K562 (cell line): ENCODE results near the gene CPS1. TPM values are rescaled to one million over a fixed set of nuclear protein-coding genes. Genes with fewer than 3 reads are reported as not detected.

Source experiments
- ATAC-seq: fragments of 200-7000 bp; cut with Tn5 transposase; 3 replicates; pipeline ENCODE4 v1.9.1; 2020; ENCODE audit warnings: moderate library complexity
- BruUV-seq: library from RNA; stranded (reverse); fragments of 400-500 nt; replicated peaks from 2 replicates; lab custom pipeline; 2021; lab: Mats Ljungman, UMichigan
- CTCF ChIA-PET: fragments of 300-600 bp; formaldehyde crosslinking; extraction: SDS; loops from one replicate; lab custom pipeline; 2021; ENCODE audit warnings: low intra/inter-chr PET ratio; lab: Yijun Ruan, JAX
- POLR2A ChIA-PET: fragments of 300-600, 350-650 bp; sonication (Branson Sonifier 250); formaldehyde crosslinking; extraction: SDS; loops from one replicate; lab custom pipeline; 2021; ENCODE audit warnings: antibody characterized with exemption, inconsistent platforms; lab: Yijun Ruan, JAX
- DNase-seq, 4 experiments: peaks; one replicate each; pipeline versions ENCODE4 v3.0.0 to v3.0.0-alpha.2; 2011 to 2018; ENCODE audit warnings: low spot score in 3 of 4, mixed read lengths in 3 of 4; ENCODE audit errors: extremely low read depth in 1 of 4
- FAIRE-seq: peaks from 2 replicates; lab custom pipeline; 2011; peaks lifted over from hg19 to GRCh38; lab: Jason Lieb, UNC
- H2AFZ ChIP-seq: 2 replicates; pipeline ENCODE4 v1.6.0; 2011; ENCODE audit warnings: low read depth, low read length, control low read depth, inconsistent platforms
- H3K27ac ChIP-seq: fragments of 200-600 bp; 3 replicates; pipeline ENCODE4 v1.8.0; 2011; ENCODE audit warnings: low read depth, mild to moderate bottlenecking, control low read depth, inconsistent platforms, low read length, moderate library complexity, mixed read lengths; ENCODE audit errors: extremely low read depth
- H3K27me3 ChIP-seq, 2 experiments: fragments of 300-600 bp in 1 of 2; 2 replicates in 1 of 2; 3 replicates in 1 of 2; pipeline versions ENCODE4 v1.6.0 to v1.8.0; 2011; ENCODE audit warnings: inconsistent platforms in 2 of 2, low read length in 2 of 2, mild to moderate bottlenecking in 1 of 2, mixed read lengths in 1 of 2, moderate library complexity in 1 of 2; ENCODE audit not compliant: control insufficient read depth in 2 of 2, insufficient read depth in 2 of 2
- H3K36me3 ChIP-seq: fragments of 300-600 bp; 3 replicates; pipeline ENCODE4 v1.8.0; 2011; ENCODE audit warnings: mild to moderate bottlenecking, low read length, inconsistent platforms; ENCODE audit not compliant: control insufficient read depth, insufficient read depth
- H3K4me1 ChIP-seq, 2 experiments: fragments of 200-600 bp in 1 of 2; replicated peaks in 1 of 2; 2 replicates in 1 of 2; 3 replicates in 1 of 2; pipeline versions ENCODE4 v1.5.1 to v1.8.0; 2011; ENCODE audit warnings: inconsistent platforms in 2 of 2, low read length in 2 of 2, mild to moderate bottlenecking in 1 of 2, mixed read lengths in 1 of 2, moderate library complexity in 1 of 2; ENCODE audit not compliant: control insufficient read depth in 2 of 2, insufficient read depth in 2 of 2
- H3K4me2 ChIP-seq: 2 replicates; pipeline ENCODE4 v1.6.1; 2011; ENCODE audit warnings: low read length, control low read depth, inconsistent platforms, mixed read lengths; ENCODE audit not compliant: insufficient read depth
- H3K4me3 ChIP-seq: fragments of 200-600 bp; sonication (generic), shearing (Covaris generic); 2 replicates; pipeline ENCODE4 v1.5.1; 2016; ENCODE audit warnings: control low read depth, inconsistent platforms
- H3K79me2 ChIP-seq: fragments of 200-600 bp; 3 replicates; pipeline ENCODE4 v1.8.0; 2011; ENCODE audit warnings: low read length, inconsistent platforms; ENCODE audit not compliant: control insufficient read depth, insufficient read depth
- H3K9ac ChIP-seq, 2 experiments: 2 replicates each; pipeline versions ENCODE4 v1.6.0 to v1.6.1; 2011; ENCODE audit warnings: low read depth in 2 of 2, low read length in 2 of 2, control low read depth in 1 of 2, inconsistent platforms in 1 of 2, mild to moderate bottlenecking in 1 of 2, mixed read lengths in 1 of 2; ENCODE audit not compliant: insufficient read depth in 1 of 2
- H3K9me1 ChIP-seq: one replicate; pipeline ENCODE4 v1.6.0; 2011; ENCODE audit warnings: inconsistent platforms, mild to moderate bottlenecking, low read length, moderate library complexity; ENCODE audit not compliant: control insufficient read depth, insufficient read depth
- H3K9me3 ChIP-seq: replicated peaks from 2 replicates; pipeline ENCODE4 v1.5.1; 2011; ENCODE audit warnings: low read depth, low read length, inconsistent platforms; ENCODE audit not compliant: control insufficient read depth, insufficient read depth
- H4K20me1 ChIP-seq: replicated peaks from 2 replicates; pipeline ENCODE4 v1.6.1; 2011; ENCODE audit warnings: low read length, inconsistent platforms, mixed read lengths; ENCODE audit not compliant: control insufficient read depth, insufficient read depth
- BRF1 ChIP-seq: IDR thresholded peaks from 3 replicates; pipeline ENCODE4 v1.6.1; 2011; ENCODE audit warnings: borderline replicate concordance, mild to moderate bottlenecking; ENCODE audit not compliant: insufficient read length; ENCODE audit errors: extremely low read depth
- CEBPB ChIP-seq: fragments of 450-650 bp; IDR thresholded peaks from 2 replicates; pipeline ENCODE4 v1.6.1; 2016; ENCODE audit warnings: missing genetic modification characterization, missing compliant biosample characterization
- GTF2F1 ChIP-seq: IDR thresholded peaks from 2 replicates; pipeline ENCODE4 v1.6.1; 2011; ENCODE audit warnings: low read depth, low read length, improper control_type of control experiment
- MEIS2 ChIP-seq: fragments of 450-650 bp; IDR thresholded peaks from 2 replicates; pipeline ENCODE4 v1.6.1; 2014; ENCODE audit warnings: mild to moderate bottlenecking; ENCODE audit not compliant: partially characterized antibody
- RBM25 ChIP-seq: fragments of 200-400 bp; formaldehyde crosslinking; IDR thresholded peaks from 2 replicates; pipeline ENCODE4 v1.6.1; 2018; ENCODE audit warnings: low read length, low read depth, moderate library complexity; ENCODE audit not compliant: severe bottlenecking
- SAFB2 ChIP-seq: fragments of 200-400 bp; formaldehyde crosslinking; IDR thresholded peaks from 2 replicates; pipeline ENCODE4 v1.6.1; 2018; ENCODE audit warnings: borderline replicate concordance, low read length, low read depth, moderate library complexity; ENCODE audit not compliant: severe bottlenecking
- SMARCB1 ChIP-seq: IDR thresholded peaks from 2 replicates; pipeline ENCODE4 v1.6.1; 2011; ENCODE audit warnings: improper control_type of control experiment, low read depth; ENCODE audit not compliant: insufficient read length
- ZNF57 ChIP-seq: fragments of 450-650 bp; formaldehyde crosslinking; IDR thresholded peaks from 2 replicates; pipeline ENCODE4 v1.4.0; 2020; ENCODE audit warnings: mild to moderate bottlenecking, moderate library complexity
- WGBS: fragments of 100-300 bp; shearing (Covaris generic); methylation state at CpG from one replicate; pipeline ENCODE4 v1.1.6; 2016; ENCODE audit warnings: low coverage, mixed read lengths; ENCODE audit not compliant: insufficient coverage; ENCODE audit errors: missing lambda C conversion rate; 5-methylcytosine and 5-hydroxymethylcytosine counted together
- in situ Hi-C: fragments of 300-500 bp; cut with MboI; formaldehyde crosslinking; loops from 4 replicates; pipeline ENCODE4 v1.15.0; 2018; ENCODE audit warnings: inconsistent platforms, mixed read lengths
- intact Hi-C: fragments of 100-400 bp; cut with micrococcal nuclease; formaldehyde crosslinking; loops from 2 replicates; pipeline ENCODE4 v1.14.2; 2022
- polyA plus RNA-seq, 8 experiments: library from polyadenylated mRNA; depleted of rRNA in 4 of 8; stranded (reverse) in 5 of 8; unstranded in 3 of 8; fragments of >200 nt; fragmentation: Nextera tagmentation in 2 of 8; fragmentation: Illumina TruSeq in 1 of 8; extraction: Ambion mirVana in 2 of 8; extraction: Trizol in 1 of 8; gene quantifications; 2 replicates each; pipeline versions ENCODE4 v1.2.1 to v1.2.3, GENCODE V29; 2011 to 2014; ENCODE audit warnings: inconsistent platforms in 1 of 8, missing spikeins in 1 of 8
- total RNA-seq, 7 experiments: library from RNA; depleted of rRNA in 6 of 7; stranded (reverse); fragments of >200 nt in 6 of 7; fragmentation: Illumina TruSeq in 2 of 7; extraction: Trizol in 2 of 7; gene quantifications; 2 replicates each; pipeline versions ENCODE4 v1.2.1 to v1.2.3, GENCODE V29; 2011 to 2021; ENCODE audit warnings: low replicate concordance in 1 of 7
- TF ChIP-seq, protein P1 (sequence below): sonication (generic); IDR thresholded peaks from 2 replicates; pipeline ENCODE4 v1.6.1; 2016
- TF ChIP-seq, protein P2 (sequence below): sonication (generic); formaldehyde crosslinking; IDR thresholded peaks from 2 replicates; pipeline ENCODE4 v1.8.1; 2023; ENCODE audit warnings: mild to moderate bottlenecking, missing genetic modification reagents, moderate library complexity
- TF ChIP-seq, protein P3 (sequence below): fragments of 450-650 bp; formaldehyde crosslinking; IDR thresholded peaks from 2 replicates; pipeline ENCODE4 v1.4.0; 2020; ENCODE audit warnings: mild to moderate bottlenecking

Gene CPS1
- total and polyA plus RNA-seq, 9 of the 15 experiments (the other 6 are each of a cell fraction or from before 2014, with no cell fraction given) = 2.4 to 13.5 (median 6.0) TPM

- ATAC-seq (no peak), DNase-seq (no peak)
- Histone ChIP-seq H2AFZ (no peak overlapping the region), H3K4me1 (no peaks in the 10 kb centered on the region), H3K9me1 (no peaks in the 10 kb centered on the region), H3K36me3 (no peaks in the 10 kb centered on the region), H3K79me2 (no peaks in the 10 kb centered on the region), H3K4me2 (no peak overlapping the region), H3K27me3 (no peaks in the 10 kb centered on the region), H3K9ac (no peak overlapping the region), H3K9me3 (no peaks in the 10 kb centered on the region)
- in situ Hi-C loops = no loop called here
- no TSS peak for BruUV-seq
- WGBS = 3% methylated on average over 4 of the region's 4 CpGs
- CTCF ChIA-PET = no interaction called here
- POLR2A ChIA-PET = no interaction called here
- no peak for TF ChIP-seq BRF1
- TF ChIP-seq, protein P1, sequence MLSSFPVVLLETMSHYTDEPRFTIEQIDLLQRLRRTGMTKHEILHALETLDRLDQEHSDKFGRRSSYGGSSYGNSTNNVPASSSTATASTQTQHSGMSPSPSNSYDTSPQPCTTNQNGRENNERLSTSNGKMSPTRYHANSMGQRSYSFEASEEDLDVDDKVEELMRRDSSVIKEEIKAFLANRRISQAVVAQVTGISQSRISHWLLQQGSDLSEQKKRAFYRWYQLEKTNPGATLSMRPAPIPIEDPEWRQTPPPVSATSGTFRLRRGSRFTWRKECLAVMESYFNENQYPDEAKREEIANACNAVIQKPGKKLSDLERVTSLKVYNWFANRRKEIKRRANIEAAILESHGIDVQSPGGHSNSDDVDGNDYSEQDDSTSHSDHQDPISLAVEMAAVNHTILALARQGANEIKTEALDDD = no peak
- TF ChIP-seq RBM25 = no peak
- TF ChIP-seq, all 486 proteins: peak for 0
- H4K20me1 ChIP-seq = no peaks in the 10 kb centered on the region
- intact Hi-C loops = no loop called here
- no peak overlapping the region for H3K4me3 ChIP-seq
- no peak for FAIRE-seq
- no peak overlapping the region for H3K27ac ChIP-seq
Measured at GRCh38 chr2:210523650-210524289, 32.6 kb upstream of the CPS1 start.

DNA sequence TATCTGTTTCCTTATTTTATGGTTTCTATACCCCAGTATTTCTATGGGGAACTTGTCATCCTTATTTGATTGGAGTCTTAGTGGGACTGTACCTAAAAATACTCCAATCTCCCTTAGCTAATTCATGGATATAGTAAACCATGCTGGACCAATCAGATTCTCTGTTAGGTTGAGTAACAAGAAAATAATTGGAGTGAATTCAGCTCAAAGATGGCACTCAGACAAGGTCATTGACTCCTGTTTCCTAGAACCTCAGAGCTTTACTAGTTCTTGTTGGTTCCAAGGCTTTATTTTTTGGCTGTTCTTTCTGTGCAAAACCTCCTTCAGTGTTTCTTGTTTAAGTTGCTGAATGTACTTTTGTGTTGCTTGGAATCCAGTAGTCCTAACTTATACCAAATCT lies 31.9 kb upstream of the CPS1 start:
- ATAC-seq (no peak), FAIRE-seq (no peak), DNase-seq (no peak)
- no peaks in the 10 kb centered on the region for H4K20me1 ChIP-seq
- in situ Hi-C loops = no loop called here
- no peaks in the 10 kb centered on the region for H3K36me3 ChIP-seq
- H3K27ac ChIP-seq = no peak overlapping the region
- no peaks in the 10 kb centered on the region for H3K4me1 ChIP-seq
- BruUV-seq = no TSS peak
- no peak overlapping the region for H3K4me3 ChIP-seq
- H3K79me2 ChIP-seq = no peaks in the 10 kb centered on the region
- intact Hi-C loops = no loop called here
- H3K9me1 ChIP-seq = no peaks in the 10 kb centered on the region
- no peak overlapping the region for H3K9ac ChIP-seq
- H3K4me2 ChIP-seq = no peak overlapping the region
- POLR2A ChIA-PET = interaction anchor here (0.6 kb wide), 1 partner anchor 1045 kb away, joined by 4 read pairs; no protein-coding TSS in a partner anchor
- no peak overlapping the region for H2AFZ ChIP-seq
- H3K27me3 ChIP-seq = no peaks in the 10 kb centered on the region
- CTCF ChIA-PET = no interaction called here
- H3K9me3 ChIP-seq = no peaks in the 10 kb centered on the region
- TF ChIP-seq GTF2F1 (no peak), MEIS2 (no peak), ZNF57 (CRISPR knock-in tag) (no peak), SMARCB1 (no peak), CEBPB (tag) (no peak), SAFB2 (no peak)
- TF ChIP-seq, protein P2, sequence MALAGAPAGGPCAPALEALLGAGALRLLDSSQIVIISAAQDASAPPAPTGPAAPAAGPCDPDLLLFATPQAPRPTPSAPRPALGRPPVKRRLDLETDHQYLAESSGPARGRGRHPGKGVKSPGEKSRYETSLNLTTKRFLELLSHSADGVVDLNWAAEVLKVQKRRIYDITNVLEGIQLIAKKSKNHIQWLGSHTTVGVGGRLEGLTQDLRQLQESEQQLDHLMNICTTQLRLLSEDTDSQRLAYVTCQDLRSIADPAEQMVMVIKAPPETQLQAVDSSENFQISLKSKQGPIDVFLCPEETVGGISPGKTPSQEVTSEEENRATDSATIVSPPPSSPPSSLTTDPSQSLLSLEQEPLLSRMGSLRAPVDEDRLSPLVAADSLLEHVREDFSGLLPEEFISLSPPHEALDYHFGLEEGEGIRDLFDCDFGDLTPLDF (CRISPR knock-in tag) = no peak
- TF ChIP-seq, protein P3, sequence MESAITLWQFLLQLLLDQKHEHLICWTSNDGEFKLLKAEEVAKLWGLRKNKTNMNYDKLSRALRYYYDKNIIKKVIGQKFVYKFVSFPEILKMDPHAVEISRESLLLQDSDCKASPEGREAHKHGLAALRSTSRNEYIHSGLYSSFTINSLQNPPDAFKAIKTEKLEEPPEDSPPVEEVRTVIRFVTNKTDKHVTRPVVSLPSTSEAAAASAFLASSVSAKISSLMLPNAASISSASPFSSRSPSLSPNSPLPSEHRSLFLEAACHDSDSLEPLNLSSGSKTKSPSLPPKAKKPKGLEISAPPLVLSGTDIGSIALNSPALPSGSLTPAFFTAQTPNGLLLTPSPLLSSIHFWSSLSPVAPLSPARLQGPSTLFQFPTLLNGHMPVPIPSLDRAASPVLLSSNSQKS (CRISPR knock-in tag) = no peak
